ENCODE data around the gene NBPF12.
"Not testable (repeated sequence)": the region's sequence is repeated elsewhere in the genome, so short reads cannot be mapped to it uniquely, and the experiment has no call there.

Gene NBPF12

GRCh38 chr1:146989455-146989854 is 51.3 kb downstream of the NBPF12 start:
- not testable (repeated sequence) for H4K91ac ChIP-seq (ENCODE audit: low read depth, low read length, poor library complexity); H3K4me3 ChIP-seq (ENCODE audit: low read length in 2 of 2); H3K4me1 ChIP-seq (ENCODE audit: control insufficient read depth in 2 of 2, insufficient read depth in 1 of 2, low read depth in 1 of 2, low read length in 2 of 2); H2BK120ac ChIP-seq (ENCODE audit: low read depth, low read length); H3K18ac ChIP-seq (ENCODE audit: low read length); H2AK5ac ChIP-seq (ENCODE audit: low read depth, low read length); H3K23ac ChIP-seq (ENCODE audit: low read depth, low read length, poor library complexity); H3K27me3 ChIP-seq (ENCODE audit: control insufficient read depth in 3 of 3, insufficient read depth in 3 of 3, low read depth in 1 of 3, low read length in 3 of 3); DNase-seq (ENCODE audit: low spot score); H2BK12ac ChIP-seq (ENCODE audit: low read length); H2AFZ ChIP-seq (ENCODE audit: low read length); H3K4me2 ChIP-seq (ENCODE audit: insufficient read depth, low read length, poor library complexity, severe bottlenecking); H3K27ac ChIP-seq (replicated peaks; ENCODE audit: low read length); H3K9me3 ChIP-seq (replicated peaks in 1 of 2; ENCODE audit: control insufficient read depth in 2 of 2, insufficient read depth in 1 of 2, low read depth in 1 of 2, low read length in 2 of 2); H4K8ac ChIP-seq (ENCODE audit: low read depth, low read length); H3K4ac ChIP-seq (ENCODE audit: low read length); H3K14ac ChIP-seq (ENCODE audit: low read length); H2BK15ac ChIP-seq (ENCODE audit: low read length); H3K9ac ChIP-seq (ENCODE audit: low read depth, low read length, poor library complexity); H2BK5ac ChIP-seq (ENCODE audit: low read length); H3K79me1 ChIP-seq (ENCODE audit: low read depth, low read length)
- WGBS, 2 donors (ENCODE audit: extremely low coverage in 2 of 2, insufficient read length in 2 of 2, insufficient replicate concordance in 1 of 2), result no CpG with 5 or more reads among the region's 3 CpGs
- H3K36me3 ChIP-seq (replicated peaks in 1 of 2; ENCODE audit: control insufficient read depth in 2 of 2, insufficient read depth in 2 of 2, low read length in 2 of 2), result peaks cover 3 to 14% of the 10 kb centered on the region in 2 donors

- H3K9me3 ChIP-seq (replicated peaks in 1 of 2; ENCODE audit: control insufficient read depth in 2 of 2, insufficient read depth in 1 of 2, low read depth in 1 of 2, low read length in 2 of 2); H2BK12ac ChIP-seq (ENCODE audit: low read length); H3K4me3 ChIP-seq (ENCODE audit: low read length in 2 of 2); H2BK5ac ChIP-seq (ENCODE audit: low read length); H3K79me1 ChIP-seq (ENCODE audit: low read depth, low read length); H3K14ac ChIP-seq (ENCODE audit: low read length); H3K4ac ChIP-seq (ENCODE audit: low read length); H3K4me2 ChIP-seq (ENCODE audit: insufficient read depth, low read length, poor library complexity, severe bottlenecking); H3K4me1 ChIP-seq (ENCODE audit: control insufficient read depth in 2 of 2, insufficient read depth in 1 of 2, low read depth in 1 of 2, low read length in 2 of 2); H3K27ac ChIP-seq (replicated peaks; ENCODE audit: low read length); H2AFZ ChIP-seq (ENCODE audit: low read length); H4K91ac ChIP-seq (ENCODE audit: low read depth, low read length, poor library complexity); H4K8ac ChIP-seq (ENCODE audit: low read depth, low read length); H3K18ac ChIP-seq (ENCODE audit: low read length); H2AK5ac ChIP-seq (ENCODE audit: low read depth, low read length); H3K27me3 ChIP-seq (ENCODE audit: control insufficient read depth in 3 of 3, insufficient read depth in 3 of 3, low read depth in 1 of 3, low read length in 3 of 3); H3K9ac ChIP-seq (ENCODE audit: low read depth, low read length, poor library complexity); H3K23ac ChIP-seq (ENCODE audit: low read depth, low read length, poor library complexity); H2BK120ac ChIP-seq (ENCODE audit: low read depth, low read length); H3K36me3 ChIP-seq (replicated peaks in 1 of 2; ENCODE audit: control insufficient read depth in 2 of 2, insufficient read depth in 2 of 2, low read length in 2 of 2); H2BK15ac ChIP-seq (ENCODE audit: low read length); DNase-seq (ENCODE audit: low spot score): not testable (repeated sequence)
- no CpG with 5 or more reads among the region's 1 CpG for WGBS, 2 donors (ENCODE audit: extremely low coverage in 2 of 2, insufficient read length in 2 of 2, insufficient replicate concordance in 1 of 2)
Measured at GRCh38 chr1:147008495-147008894, 70.4 kb downstream of the NBPF12 start.

GRCh38 chr1:147026975-147027374 is 88.9 kb downstream of the NBPF12 start:
- H3K4me1 ChIP-seq (ENCODE audit: control insufficient read depth in 2 of 2, insufficient read depth in 1 of 2, low read depth in 1 of 2, low read length in 2 of 2); H3K4me2 ChIP-seq (ENCODE audit: insufficient read depth, low read length, poor library complexity, severe bottlenecking); H3K18ac ChIP-seq (ENCODE audit: low read length); H2BK15ac ChIP-seq (ENCODE audit: low read length); H3K27me3 ChIP-seq (ENCODE audit: control insufficient read depth in 3 of 3, insufficient read depth in 3 of 3, low read depth in 1 of 3, low read length in 3 of 3); H3K23ac ChIP-seq (ENCODE audit: low read depth, low read length, poor library complexity); H3K14ac ChIP-seq (ENCODE audit: low read length); DNase-seq (ENCODE audit: low spot score); H4K91ac ChIP-seq (ENCODE audit: low read depth, low read length, poor library complexity); H3K27ac ChIP-seq (replicated peaks; ENCODE audit: low read length); H2BK12ac ChIP-seq (ENCODE audit: low read length); H3K4ac ChIP-seq (ENCODE audit: low read length); H3K79me1 ChIP-seq (ENCODE audit: low read depth, low read length); H3K9me3 ChIP-seq (replicated peaks in 1 of 2; ENCODE audit: control insufficient read depth in 2 of 2, insufficient read depth in 1 of 2, low read depth in 1 of 2, low read length in 2 of 2); H2AFZ ChIP-seq (ENCODE audit: low read length); H4K8ac ChIP-seq (ENCODE audit: low read depth, low read length); H2AK5ac ChIP-seq (ENCODE audit: low read depth, low read length); H2BK120ac ChIP-seq (ENCODE audit: low read depth, low read length); H3K4me3 ChIP-seq (ENCODE audit: low read length in 2 of 2); H3K9ac ChIP-seq (ENCODE audit: low read depth, low read length, poor library complexity); H3K36me3 ChIP-seq (replicated peaks in 1 of 2; ENCODE audit: control insufficient read depth in 2 of 2, insufficient read depth in 2 of 2, low read length in 2 of 2); H2BK5ac ChIP-seq (ENCODE audit: low read length): not testable (repeated sequence)
- WGBS, 2 donors (ENCODE audit: extremely low coverage in 2 of 2, insufficient read length in 2 of 2, insufficient replicate concordance in 1 of 2), result no CpG with 5 or more reads among the region's 4 CpGs

GRCh38 chr1:147030066-147030653 is 92.0 kb downstream of the NBPF12 start:
- H3K4ac ChIP-seq (ENCODE audit: low read length); H3K36me3 ChIP-seq (replicated peaks in 1 of 2; ENCODE audit: control insufficient read depth in 2 of 2, insufficient read depth in 2 of 2, low read length in 2 of 2); H3K23ac ChIP-seq (ENCODE audit: low read depth, low read length, poor library complexity); H2AK5ac ChIP-seq (ENCODE audit: low read depth, low read length); H3K79me1 ChIP-seq (ENCODE audit: low read depth, low read length); H2BK15ac ChIP-seq (ENCODE audit: low read length); H4K8ac ChIP-seq (ENCODE audit: low read depth, low read length); H3K9me3 ChIP-seq (replicated peaks in 1 of 2; ENCODE audit: control insufficient read depth in 2 of 2, insufficient read depth in 1 of 2, low read depth in 1 of 2, low read length in 2 of 2); H3K9ac ChIP-seq (ENCODE audit: low read depth, low read length, poor library complexity); H3K4me1 ChIP-seq (ENCODE audit: control insufficient read depth in 2 of 2, insufficient read depth in 1 of 2, low read depth in 1 of 2, low read length in 2 of 2); H3K14ac ChIP-seq (ENCODE audit: low read length); H3K4me2 ChIP-seq (ENCODE audit: insufficient read depth, low read length, poor library complexity, severe bottlenecking); H4K91ac ChIP-seq (ENCODE audit: low read depth, low read length, poor library complexity); H3K27me3 ChIP-seq (ENCODE audit: control insufficient read depth in 3 of 3, insufficient read depth in 3 of 3, low read depth in 1 of 3, low read length in 3 of 3); H2AFZ ChIP-seq (ENCODE audit: low read length); H2BK120ac ChIP-seq (ENCODE audit: low read depth, low read length); DNase-seq (ENCODE audit: low spot score); H2BK5ac ChIP-seq (ENCODE audit: low read length); H3K18ac ChIP-seq (ENCODE audit: low read length); H3K4me3 ChIP-seq (ENCODE audit: low read length in 2 of 2); H2BK12ac ChIP-seq (ENCODE audit: low read length); H3K27ac ChIP-seq (replicated peaks; ENCODE audit: low read length): not testable (repeated sequence)
- no CpG with 5 or more reads among the region's 4 CpGs for WGBS, 2 donors (ENCODE audit: extremely low coverage in 2 of 2, insufficient read length in 2 of 2, insufficient replicate concordance in 1 of 2)

All from neuronal stem cell (in vitro differentiated cells).